Epithelial cell of proximal tubule (primary cell): ENCODE measurements around the gene DENND1A. TPM values are rescaled to one million over a fixed set of nuclear protein-coding genes. Genes with fewer than 3 reads are reported as not detected.

Source experiments
- DNase-seq: peaks from one replicate; pipeline ENCODE4 v3.0.0-alpha.2; 2011; ENCODE audit warnings: low read depth
- H3K4me3 ChIP-seq: 2 replicates; pipeline ENCODE4 v1.5.1; 2011; ENCODE audit warnings: low read depth, mild to moderate bottlenecking, low read length
- CTCF ChIP-seq: conservative IDR thresholded peaks from 2 replicates; pipeline ENCODE4 v1.5.1; 2012; ENCODE audit warnings: low read depth, mild to moderate bottlenecking, low read length
- total RNA-seq: library from RNA; depleted of rRNA; stranded (reverse); fragments of >200 nt; gene quantifications from 2 replicates; pipeline ENCODE4 v1.2.3, GENCODE V29; 2015

The DENND1A gene
- total RNA-seq, 1 donor from 2014 or later, result 26.6 TPM

GRCh38 chr9:123534336-123534735 lies 395.6 kb downstream of the DENND1A start:
- no peak for TF ChIP-seq CTCF
- H3K4me3 ChIP-seq, result no peak overlapping the region
- DNase-seq, result no peak

GRCh38 chr9:123530244-123530643 lies 399.7 kb downstream of the DENND1A start:
- TF ChIP-seq CTCF, result no peak
- no peak for DNase-seq
- no peak overlapping the region for H3K4me3 ChIP-seq

- no peak for DNase-seq
- no peak for TF ChIP-seq CTCF
- H3K4me3 ChIP-seq, result no peak overlapping the region
Measured at GRCh38 chr9:123528501-123528900, 401.4 kb downstream of the DENND1A start.

- no peak for TF ChIP-seq CTCF
- no peak for DNase-seq
- no peak overlapping the region for H3K4me3 ChIP-seq
Measured at GRCh38 chr9:123527981-123528380, 401.9 kb downstream of the DENND1A start.

- no peak for TF ChIP-seq CTCF
- DNase-seq, result no peak
- no peak overlapping the region for H3K4me3 ChIP-seq
Measured at GRCh38 chr9:123525957-123526356, 404.0 kb downstream of the DENND1A start.

GRCh38 chr9:123525424-123525823 lies 404.5 kb downstream of the DENND1A start:
- no peak for TF ChIP-seq CTCF
- no peak overlapping the region for H3K4me3 ChIP-seq

GRCh38 chr9:123524866-123525265 lies 405.1 kb downstream of the DENND1A start:
- no peak overlapping the region for H3K4me3 ChIP-seq
- no peak for DNase-seq

More at GRCh38 chr9:123525424-123525823, 404.5 kb downstream of the DENND1A start:
- no peak for DNase-seq

More at GRCh38 chr9:123524866-123525265, 405.1 kb downstream of the DENND1A start:
- TF ChIP-seq CTCF, result no peak
